Measurements from ENCODE around the gene TBC1D17. TPM values are rescaled to one million over a fixed set of nuclear protein-coding genes. Genes with fewer than 3 reads are reported as not detected.

The TBC1D17 gene
- total and polyA plus RNA-seq, 2 of the 13 experiments (the other 11 are each of a cell fraction or from before 2014, with no cell fraction given) = 9.7 to 16.9 TPM

GRCh38 chr19:49929611-49930482 is 52.3 kb downstream of the TBC1D17 start (continued):
- no peak for TF ChIP-seq ZNF646 (CRISPR knock-in tag; IDR thresholded peaks at IDR 0.05)
- TF ChIP-seq TOPORS (CRISPR knock-in tag; IDR thresholded peaks at IDR 0.05) = peak; percentile 62; the same call in 1 of the 2 replicates
- TF ChIP-seq TAF1 (CRISPR knock-in tag; IDR thresholded peaks at IDR 0.05) = peak; percentile 75; the same call in 1 of the 2 replicates
- peak; percentile 87; the same call in 1 of the 2 replicates for TF ChIP-seq YEATS4 (CRISPR knock-in tag; IDR thresholded peaks at IDR 0.05; ENCODE audit: borderline replicate concordance)
- TF ChIP-seq ZNF761 (CRISPR knock-in tag; conservative IDR thresholded peaks at IDR 0.05) = 0 out of 2 replicates have a peak, but pooled peaks have one; percentile 20
- peak; percentile 48; the same call in 1 of the 2 replicates for TF ChIP-seq MNT (IDR thresholded peaks at IDR 0.05)
- 0 out of 2 replicates have a peak, but pooled peaks have one; percentile 23 for TF ChIP-seq KDM4B (CRISPR knock-in tag; IDR thresholded peaks at IDR 0.05)
- peak; percentile 79 for TF ChIP-seq ARNT2 (CRISPR knock-in tag; IDR thresholded peaks at IDR 0.05; ENCODE audit: low read depth)
- TF ChIP-seq HIC2 (CRISPR knock-in tag; IDR thresholded peaks at IDR 0.05; ENCODE audit: low read depth) = peak; percentile 23; the same call in 1 of the 2 replicates
- peak; percentile 99 for TF ChIP-seq HNRNPH1 (optimal IDR thresholded peaks at IDR 0.05; ENCODE audit: low read depth, low read length)
- peak; percentile 66; the same call in 1 of the 2 replicates for TF ChIP-seq ZNF264 (CRISPR knock-in tag; IDR thresholded peaks at IDR 0.05)
- TF ChIP-seq ZNF616 (CRISPR knock-in tag; IDR thresholded peaks at IDR 0.05; ENCODE audit: low read depth) = 0 out of 2 replicates have a peak, but pooled peaks have one; percentile 56
- peak; percentile 23; the same call in 1 of the 2 replicates for TF ChIP-seq ZNF788 (CRISPR knock-in tag; IDR thresholded peaks at IDR 0.05; ENCODE audit: borderline replicate concordance)
- TF ChIP-seq ZNF367 (CRISPR knock-in tag; IDR thresholded peaks at IDR 0.05; ENCODE audit: borderline replicate concordance) = no peak
- TF ChIP-seq SP5 (CRISPR knock-in tag; IDR thresholded peaks at IDR 0.05; ENCODE audit: borderline replicate concordance, low read depth) = peak; percentile 42; the same call in 1 of the 2 replicates
- no peak for TF ChIP-seq HDAC1 (CRISPR knock-in tag; IDR thresholded peaks at IDR 0.05)
- no peak for TF ChIP-seq ZNF512 (CRISPR knock-in tag; IDR thresholded peaks at IDR 0.05)
